GM18499 (cell line): ENCODE results near the gene GNB2.
"Not testable (repeated sequence)": the region's sequence is repeated elsewhere in the genome, so short reads cannot be mapped to it uniquely, and the experiment has no call there.

Experiments
- ATAC-seq: cut with Tn5 transposase; IDR thresholded peaks from one replicate; pipeline ENCODE4 v1.9.1; 2021; ENCODE audit warnings: moderate number of reproducible peaks; ENCODE audit not compliant: insufficient read depth, unreplicated experiment

Gene GNB2

GRCh38 chr7:100693312-100694097 lies 20.0 kb downstream of the GNB2 start:
- no peak for ATAC-seq

DNA sequence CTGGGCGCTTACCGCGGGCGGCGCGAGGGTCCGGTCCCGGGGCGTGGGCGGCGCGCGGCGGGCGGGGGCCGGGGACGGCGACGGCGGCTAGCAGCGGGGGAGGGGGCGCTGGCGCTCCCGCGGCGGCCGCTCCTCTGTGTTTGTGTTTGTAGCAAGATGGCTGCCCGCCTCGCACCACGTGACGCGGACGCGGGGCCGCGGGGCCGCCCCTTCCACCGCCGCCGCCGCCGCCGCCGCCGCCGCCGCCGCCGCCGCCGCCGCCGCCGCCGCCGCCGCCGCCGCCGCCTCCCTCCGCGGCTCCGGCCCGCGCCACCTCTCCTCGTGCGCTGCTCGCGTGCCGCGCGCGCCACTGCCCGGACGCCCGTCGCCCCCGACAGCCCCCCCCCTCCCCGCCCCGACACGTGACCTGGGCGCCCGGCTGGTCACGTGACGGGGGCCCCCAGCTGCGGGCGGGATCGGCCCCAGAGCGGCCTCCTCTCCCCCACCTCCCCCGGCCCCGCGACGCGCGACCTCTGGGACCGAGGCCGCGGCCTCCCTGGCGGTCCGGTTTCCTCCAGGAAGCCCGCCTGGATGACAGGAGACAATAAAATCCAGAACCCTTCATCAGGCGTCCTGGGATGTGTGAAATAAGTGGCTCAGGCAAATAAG lies 20.7 kb downstream of the GNB2 start, which contains the start of gene GIGYF1:
GIGYF1 (minus strand) TSS at position 153 of the 648 bp plus-strand sequence. CDS start 6,012 bp downstream, outside the sequence.
- no peak for ATAC-seq

DNA sequence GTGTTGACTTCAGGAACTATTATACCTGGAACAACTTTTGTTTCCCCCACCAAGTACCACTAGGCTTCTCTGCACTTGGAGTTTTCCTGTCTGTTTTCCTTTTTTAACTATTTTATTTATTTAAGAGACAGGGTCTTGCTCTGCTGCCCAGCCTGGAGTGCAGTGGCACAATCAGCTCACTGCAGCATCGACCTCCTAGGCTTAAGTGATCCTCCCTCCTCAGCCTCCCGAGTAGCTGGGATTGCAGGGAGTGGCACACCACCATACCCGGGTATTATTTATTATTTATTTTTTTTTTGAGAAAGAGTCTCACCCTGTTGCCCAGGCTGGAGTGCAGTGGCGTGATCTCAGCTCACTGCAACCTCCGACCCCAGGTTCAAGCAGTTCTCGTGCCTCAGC lies 22.6 kb downstream of the GNB2 start:
- no peak for ATAC-seq

DNA sequence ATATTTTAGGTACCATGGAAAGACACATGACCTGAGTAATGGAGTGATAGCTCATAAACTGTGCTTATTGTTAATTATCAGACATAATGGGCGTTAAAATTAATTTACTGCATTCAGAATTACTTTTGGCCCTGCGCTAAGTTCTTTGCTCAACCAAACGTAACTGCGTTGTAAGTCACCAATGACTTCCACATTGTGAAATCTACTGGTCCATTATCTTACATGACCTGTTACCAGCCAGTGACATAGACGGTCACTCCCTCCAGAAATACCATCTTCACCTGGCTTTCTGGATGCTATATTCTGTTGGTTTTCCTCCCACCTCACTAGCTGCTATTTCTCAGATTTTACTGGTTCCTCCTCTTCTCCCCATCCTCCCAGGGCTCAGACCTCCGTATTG lies 25.5 kb downstream of the GNB2 start:
- no peak for ATAC-seq

- not testable (repeated sequence) for ATAC-seq
Observed at GRCh38 chr7:100701089-100701488, 27.5 kb downstream of the GNB2 start.

- ATAC-seq: peak; percentile 32
Observed at GRCh38 chr7:100705320-100705752, 31.8 kb downstream of the GNB2 start.

- ATAC-seq: peak; percentile 58
Observed at GRCh38 chr7:100705753-100706671, 32.5 kb downstream of the GNB2 start, which contains the start of gene POP7. TSS of gene POP7 (plus strand) at chr7:100706121. CDS start at chr7:100706831, 710 bp downstream.

- ATAC-seq: no peak
Observed at GRCh38 chr7:100706672-100707311, 33.3 kb downstream of the GNB2 start.

DNA sequence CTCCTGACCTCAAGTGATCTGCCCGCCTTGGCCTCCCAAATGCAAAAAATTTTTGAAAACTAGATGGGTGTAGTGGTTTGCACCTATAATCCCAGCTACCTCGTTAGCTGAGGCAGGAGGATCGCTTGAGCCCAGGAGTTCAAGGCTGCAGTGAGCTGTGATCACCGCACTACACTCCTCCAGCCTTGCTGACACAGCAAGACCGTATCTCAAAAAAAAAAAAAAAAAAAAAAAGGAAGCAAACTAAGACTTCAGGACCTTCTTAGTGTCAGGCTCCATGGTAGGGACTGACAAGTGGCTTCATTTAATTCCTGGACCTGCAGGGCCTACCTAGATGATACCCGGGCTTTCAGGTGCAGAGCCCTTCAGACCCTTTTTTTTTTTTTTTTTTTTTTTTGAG lies 34.9 kb downstream of the GNB2 start:
- no peak for ATAC-seq

DNA sequence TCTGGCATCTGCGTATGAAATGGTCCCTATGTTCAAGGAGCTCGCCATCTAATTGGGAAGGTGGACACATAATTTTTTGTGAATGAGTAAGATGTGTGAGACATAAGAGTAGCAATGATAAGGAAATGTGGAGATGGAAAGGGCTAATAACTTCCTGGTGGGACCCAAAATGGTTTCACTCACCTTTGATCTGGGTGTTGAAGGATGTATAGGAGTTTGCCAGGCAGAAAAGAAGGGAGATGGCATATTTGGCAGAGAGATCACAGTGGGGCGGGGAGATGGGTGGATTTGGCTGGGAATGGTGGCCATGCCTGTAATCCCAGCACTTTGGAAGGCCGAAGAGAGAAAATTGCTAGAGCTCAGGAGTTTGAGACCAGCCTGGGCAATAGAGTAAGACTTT lies 36.9 kb downstream of the GNB2 start:
- no peak for ATAC-seq

DNA sequence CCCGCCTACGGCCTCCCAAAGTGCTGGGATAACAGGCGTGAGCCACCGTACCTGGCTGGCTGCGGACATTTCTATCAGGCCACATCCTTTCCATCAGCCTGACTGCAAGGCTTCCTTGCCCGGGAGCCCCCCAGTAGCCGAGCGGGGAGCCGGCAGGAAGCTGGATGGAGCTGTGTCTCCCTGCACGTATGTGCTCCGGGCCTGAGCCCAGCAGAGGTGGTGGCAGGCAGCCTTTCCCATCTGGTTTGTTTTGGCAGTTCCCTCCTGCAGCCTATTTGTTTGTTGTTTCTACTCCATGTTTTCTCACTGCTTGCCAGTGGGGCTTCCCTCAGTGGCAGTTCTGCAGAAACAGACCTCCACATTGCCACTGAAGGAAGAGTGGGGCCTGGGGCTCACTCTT lies 37.8 kb downstream of the GNB2 start:
- ATAC-seq: no peak

GRCh38 chr7:100714725-100715124 lies 41.2 kb downstream of the GNB2 start:
- no peak for ATAC-seq

DNA sequence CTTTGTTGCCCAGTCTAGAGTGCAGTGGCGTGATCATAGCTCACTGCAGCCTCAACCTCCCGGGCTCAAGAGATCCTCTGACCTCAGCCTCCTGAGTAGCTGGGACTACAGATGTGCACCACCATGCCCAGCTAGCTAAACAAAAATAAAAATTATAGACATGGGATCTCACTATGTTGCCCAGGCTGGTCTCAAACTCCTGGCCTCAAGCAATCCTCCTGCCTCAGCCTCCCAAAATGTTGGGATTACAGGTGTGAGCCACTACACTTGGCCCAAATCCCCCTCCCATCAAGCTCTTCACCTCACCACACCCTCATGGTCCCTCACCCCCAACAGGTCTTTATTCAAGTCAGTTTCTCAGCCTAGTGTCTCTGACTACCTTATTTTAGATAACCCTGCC lies 43.5 kb downstream of the GNB2 start:
- ATAC-seq: not testable (repeated sequence)

DNA sequence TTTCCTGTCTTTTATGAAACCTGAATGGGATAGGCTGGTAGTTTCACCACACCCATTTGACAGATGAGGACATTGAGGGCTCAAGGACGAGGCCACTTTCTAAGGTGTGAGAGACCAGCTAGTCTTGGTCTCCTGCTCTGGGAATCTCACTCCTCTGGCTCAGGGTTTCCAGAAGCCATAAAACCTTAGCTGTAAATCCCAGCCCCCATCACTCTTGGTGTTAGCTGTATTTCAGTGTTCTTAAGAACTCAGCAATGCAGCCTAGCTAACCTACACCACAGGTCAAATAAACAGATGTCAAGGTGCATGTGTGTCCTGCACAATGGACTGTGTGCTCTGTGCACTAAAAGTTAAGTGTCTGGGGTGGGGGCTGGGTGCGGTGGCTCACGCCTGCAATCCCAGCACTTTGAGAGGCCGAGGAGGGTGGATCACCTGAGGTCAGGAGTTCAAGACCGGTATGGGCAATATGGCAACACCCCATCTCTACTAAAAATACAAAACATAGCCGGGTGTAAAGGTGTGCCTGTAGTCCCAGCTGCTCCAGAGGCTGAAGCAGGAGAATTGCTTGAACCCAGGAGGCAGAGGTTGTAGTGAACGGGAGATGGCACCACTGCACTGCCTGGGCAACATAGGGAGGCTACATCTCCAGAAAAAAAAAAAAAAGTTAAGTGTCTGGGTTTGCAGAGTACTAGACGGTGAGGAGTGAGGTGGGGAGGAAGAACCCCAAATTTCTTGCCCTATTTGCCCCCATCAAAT lies 46.2 kb downstream of the GNB2 start:
- no peak for ATAC-seq

DNA sequence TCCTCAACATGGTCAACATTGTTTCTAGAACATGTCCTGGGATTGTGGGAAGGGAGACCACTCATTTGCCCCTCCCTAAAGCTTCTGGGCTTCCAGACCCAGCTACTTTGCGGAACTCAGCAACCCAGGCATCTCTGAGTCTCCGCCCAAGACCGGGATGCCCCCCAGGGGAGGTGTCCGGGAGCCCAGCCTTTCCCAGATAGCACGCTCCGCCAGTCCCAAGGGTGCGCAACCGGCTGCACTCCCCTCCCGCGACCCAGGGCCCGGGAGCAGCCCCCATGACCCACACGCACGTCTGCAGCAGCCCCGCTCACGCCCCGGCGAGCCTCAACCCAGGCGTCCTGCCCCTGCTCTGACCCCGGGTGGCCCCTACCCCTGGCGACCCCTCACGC lies 46.7 kb downstream of the GNB2 start, which contains the start of gene EPO:
EPO (plus strand) TSS at position 190 of the 392 bp plus-strand sequence. CDS start 513 bp downstream, outside the sequence.
- no peak for ATAC-seq

DNA sequence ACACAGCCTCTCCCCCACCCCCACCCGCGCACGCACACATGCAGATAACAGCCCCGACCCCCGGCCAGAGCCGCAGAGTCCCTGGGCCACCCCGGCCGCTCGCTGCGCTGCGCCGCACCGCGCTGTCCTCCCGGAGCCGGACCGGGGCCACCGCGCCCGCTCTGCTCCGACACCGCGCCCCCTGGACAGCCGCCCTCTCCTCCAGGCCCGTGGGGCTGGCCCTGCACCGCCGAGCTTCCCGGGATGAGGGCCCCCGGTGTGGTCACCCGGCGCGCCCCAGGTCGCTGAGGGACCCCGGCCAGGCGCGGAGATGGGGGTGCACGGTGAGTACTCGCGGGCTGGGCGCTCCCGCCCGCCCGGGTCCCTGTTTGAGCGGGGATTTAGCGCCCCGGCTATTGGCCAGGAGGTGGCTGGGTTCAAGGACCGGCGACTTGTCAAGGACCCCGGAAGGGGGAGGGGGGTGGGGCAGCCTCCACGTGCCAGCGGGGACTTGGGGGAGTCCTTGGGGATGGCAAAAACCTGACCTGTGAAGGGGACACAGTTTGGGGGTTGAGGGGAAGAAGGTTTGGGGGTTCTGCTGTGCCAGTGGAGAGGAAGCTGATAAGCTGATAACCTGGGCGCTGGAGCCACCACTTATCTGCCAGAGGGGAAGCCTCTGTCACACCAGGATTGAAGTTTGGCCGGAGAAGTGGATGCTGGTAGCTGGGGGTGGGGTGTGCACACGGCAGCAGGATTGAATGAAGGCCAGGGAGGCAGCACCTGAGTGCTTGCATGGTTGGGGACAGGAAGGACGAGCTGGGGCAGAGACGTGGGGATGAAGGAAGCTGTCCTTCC lies 47.3 kb downstream of the GNB2 start:
- ATAC-seq: no peak

GRCh38 chr7:100721505-100721812 lies 47.9 kb downstream of the GNB2 start:
- no peak for ATAC-seq

DNA sequence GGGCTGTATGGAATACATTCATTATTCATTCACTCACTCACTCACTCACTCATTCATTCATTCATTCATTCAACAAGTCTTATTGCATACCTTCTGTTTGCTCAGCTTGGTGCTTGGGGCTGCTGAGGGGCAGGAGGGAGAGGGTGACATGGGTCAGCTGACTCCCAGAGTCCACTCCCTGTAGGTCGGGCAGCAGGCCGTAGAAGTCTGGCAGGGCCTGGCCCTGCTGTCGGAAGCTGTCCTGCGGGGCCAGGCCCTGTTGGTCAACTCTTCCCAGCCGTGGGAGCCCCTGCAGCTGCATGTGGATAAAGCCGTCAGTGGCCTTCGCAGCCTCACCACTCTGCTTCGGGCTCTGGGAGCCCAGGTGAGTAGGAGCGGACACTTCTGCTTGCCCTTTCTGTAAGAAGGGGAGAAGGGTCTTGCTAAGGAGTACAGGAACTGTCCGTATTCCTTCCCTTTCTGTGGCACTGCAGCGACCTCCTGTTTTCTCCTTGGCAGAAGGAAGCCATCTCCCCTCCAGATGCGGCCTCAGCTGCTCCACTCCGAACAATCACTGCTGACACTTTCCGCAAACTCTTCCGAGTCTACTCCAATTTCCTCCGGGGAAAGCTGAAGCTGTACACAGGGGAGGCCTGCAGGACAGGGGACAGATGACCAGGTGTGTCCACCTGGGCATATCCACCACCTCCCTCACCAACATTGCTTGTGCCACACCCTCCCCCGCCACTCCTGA lies 49.1 kb downstream of the GNB2 start:
- no peak for ATAC-seq
